BJ (cell line): ENCODE results near the gene EVI5. TPM values are rescaled to one million over a fixed set of nuclear protein-coding genes. Genes with fewer than 3 reads are reported as not detected.

ENCODE experiments used
- CTCF ChIA-PET: fragments of 350-600 bp; formaldehyde crosslinking; extraction: SDS; loops from one replicate; lab custom pipeline; 2021; ENCODE audit warnings: antibody characterized with exemption, inconsistent platforms; lab: Yijun Ruan, JAX
- POLR2A ChIA-PET: fragments of 300-600 bp; sonication (Branson Sonifier 250); formaldehyde crosslinking; extraction: SDS; loops from one replicate; lab custom pipeline; 2021; ENCODE audit warnings: antibody characterized with exemption; lab: Charles Lee
- DNase-seq: peaks from one replicate; pipeline ENCODE4 v3.0.0-alpha.2; 2011; ENCODE audit warnings: low read depth
- H3K27me3 ChIP-seq: 2 replicates; pipeline ENCODE4 v1.6.0; 2011; ENCODE audit warnings: low read length; ENCODE audit not compliant: control insufficient read depth, insufficient read depth
- H3K36me3 ChIP-seq: 2 replicates; pipeline ENCODE4 v1.5.1; 2011; ENCODE audit warnings: low read length; ENCODE audit not compliant: control insufficient read depth, insufficient read depth
- H3K4me3 ChIP-seq: 2 replicates; pipeline ENCODE4 v1.5.1; 2011; ENCODE audit warnings: low read depth, mild to moderate bottlenecking, control low read depth, low read length
- polyA plus RNA-seq: library from polyadenylated mRNA; depleted of rRNA; stranded (reverse); fragments of >200 nt; gene quantifications from 2 replicates; pipeline ENCODE4 v1.2.3, GENCODE V29; 2011
- TF ChIP-seq, protein P1 (sequence below): IDR thresholded peaks from 2 replicates; pipeline ENCODE4 v1.5.1; 2011; ENCODE audit warnings: low read depth, mild to moderate bottlenecking, control low read depth, inconsistent platforms, low read length, moderate library complexity; ENCODE audit not compliant: insufficient read depth

EVI5 gene
- polyA plus RNA-seq, 1 experiment = 8.6 TPM

DNA sequence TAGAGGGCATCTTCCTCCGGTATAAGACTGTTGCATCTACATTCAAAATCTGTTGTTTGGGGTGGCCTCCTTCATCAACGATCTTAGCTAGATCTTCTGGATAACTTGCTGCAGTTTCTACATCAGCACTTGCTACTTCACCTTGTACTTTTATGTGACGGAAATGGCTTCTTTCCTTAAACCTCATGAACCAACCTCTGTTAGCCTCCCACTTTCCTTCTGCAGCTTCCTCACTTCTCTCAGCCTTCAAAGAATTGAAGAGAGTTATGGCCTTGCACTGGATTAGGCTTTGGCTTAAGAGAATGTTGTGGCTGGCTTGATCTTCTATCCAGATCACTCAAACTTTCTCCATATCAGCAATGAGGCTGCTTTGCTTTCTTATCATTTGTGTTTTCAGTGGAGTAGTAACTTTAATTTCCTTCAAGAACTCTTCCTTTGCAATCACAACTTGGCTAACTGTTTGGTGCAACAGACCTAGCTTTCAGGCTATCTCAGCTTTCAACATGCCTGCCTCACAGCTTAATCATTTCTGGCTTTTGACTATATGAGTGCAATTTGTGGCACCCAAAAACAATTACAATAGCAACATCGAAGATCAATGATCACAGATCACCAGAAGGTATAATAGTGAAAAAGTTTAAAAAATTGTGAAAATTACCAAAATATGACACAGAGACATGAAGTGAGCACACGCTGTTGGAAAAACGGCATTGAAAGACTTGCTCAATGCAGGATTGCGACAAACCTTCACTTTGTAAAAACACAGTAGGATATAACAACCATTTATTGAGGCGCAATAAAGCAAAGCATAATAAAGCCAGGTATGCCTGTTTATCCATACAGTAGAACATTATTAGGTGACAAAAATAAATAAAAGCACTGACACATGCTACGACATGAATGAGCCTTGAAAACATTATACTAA, 241.5 kb downstream of the EVI5 start:
- ChIA-PET CTCF (no interaction called here), POLR2A (no interaction called here)
- no peak for DNase-seq
- H3K4me3 ChIP-seq = no peak overlapping the region
- H3K36me3 ChIP-seq = no peaks in the 10 kb centered on the region
- TF ChIP-seq, protein P1, sequence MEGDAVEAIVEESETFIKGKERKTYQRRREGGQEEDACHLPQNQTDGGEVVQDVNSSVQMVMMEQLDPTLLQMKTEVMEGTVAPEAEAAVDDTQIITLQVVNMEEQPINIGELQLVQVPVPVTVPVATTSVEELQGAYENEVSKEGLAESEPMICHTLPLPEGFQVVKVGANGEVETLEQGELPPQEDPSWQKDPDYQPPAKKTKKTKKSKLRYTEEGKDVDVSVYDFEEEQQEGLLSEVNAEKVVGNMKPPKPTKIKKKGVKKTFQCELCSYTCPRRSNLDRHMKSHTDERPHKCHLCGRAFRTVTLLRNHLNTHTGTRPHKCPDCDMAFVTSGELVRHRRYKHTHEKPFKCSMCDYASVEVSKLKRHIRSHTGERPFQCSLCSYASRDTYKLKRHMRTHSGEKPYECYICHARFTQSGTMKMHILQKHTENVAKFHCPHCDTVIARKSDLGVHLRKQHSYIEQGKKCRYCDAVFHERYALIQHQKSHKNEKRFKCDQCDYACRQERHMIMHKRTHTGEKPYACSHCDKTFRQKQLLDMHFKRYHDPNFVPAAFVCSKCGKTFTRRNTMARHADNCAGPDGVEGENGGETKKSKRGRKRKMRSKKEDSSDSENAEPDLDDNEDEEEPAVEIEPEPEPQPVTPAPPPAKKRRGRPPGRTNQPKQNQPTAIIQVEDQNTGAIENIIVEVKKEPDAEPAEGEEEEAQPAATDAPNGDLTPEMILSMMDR = no peak
- no peaks in the 10 kb centered on the region for H3K27me3 ChIP-seq

GRCh38 chr1:92538413-92539061, 246.4 kb downstream of the EVI5 start:
- ChIA-PET POLR2A (no interaction called here), CTCF (no interaction called here)
- H3K4me3 ChIP-seq = no peak overlapping the region
- H3K27me3 ChIP-seq = no peaks in the 10 kb centered on the region
- TF ChIP-seq, protein P1 = no peak
- no peak for DNase-seq
- no peaks in the 10 kb centered on the region for H3K36me3 ChIP-seq

DNA sequence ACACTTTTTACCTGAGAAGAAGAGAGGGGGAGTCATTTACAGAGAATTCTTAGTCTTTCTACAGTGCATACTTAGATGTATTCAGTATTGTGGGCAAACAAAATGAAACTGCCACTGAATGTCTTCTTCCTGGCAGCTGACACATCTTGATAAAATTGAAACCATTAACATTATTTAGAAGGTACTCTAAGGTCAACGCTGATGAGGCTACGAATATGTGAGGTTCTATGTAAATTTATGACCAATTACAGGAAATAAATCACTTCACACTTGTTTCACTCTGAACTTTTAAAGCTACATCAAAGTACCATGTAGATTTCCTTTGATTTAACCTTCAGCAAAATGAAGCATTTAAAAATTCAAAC, 246.9 kb downstream of the EVI5 start:
- TF ChIP-seq, protein P1 = no peak
- Histone ChIP-seq H3K4me3 (no peak overlapping the region), H3K36me3 (no peaks in the 10 kb centered on the region), H3K27me3 (no peaks in the 10 kb centered on the region)
- DNase-seq = no peak
- CTCF ChIA-PET = no interaction called here
- POLR2A ChIA-PET = no interaction called here

DNA sequence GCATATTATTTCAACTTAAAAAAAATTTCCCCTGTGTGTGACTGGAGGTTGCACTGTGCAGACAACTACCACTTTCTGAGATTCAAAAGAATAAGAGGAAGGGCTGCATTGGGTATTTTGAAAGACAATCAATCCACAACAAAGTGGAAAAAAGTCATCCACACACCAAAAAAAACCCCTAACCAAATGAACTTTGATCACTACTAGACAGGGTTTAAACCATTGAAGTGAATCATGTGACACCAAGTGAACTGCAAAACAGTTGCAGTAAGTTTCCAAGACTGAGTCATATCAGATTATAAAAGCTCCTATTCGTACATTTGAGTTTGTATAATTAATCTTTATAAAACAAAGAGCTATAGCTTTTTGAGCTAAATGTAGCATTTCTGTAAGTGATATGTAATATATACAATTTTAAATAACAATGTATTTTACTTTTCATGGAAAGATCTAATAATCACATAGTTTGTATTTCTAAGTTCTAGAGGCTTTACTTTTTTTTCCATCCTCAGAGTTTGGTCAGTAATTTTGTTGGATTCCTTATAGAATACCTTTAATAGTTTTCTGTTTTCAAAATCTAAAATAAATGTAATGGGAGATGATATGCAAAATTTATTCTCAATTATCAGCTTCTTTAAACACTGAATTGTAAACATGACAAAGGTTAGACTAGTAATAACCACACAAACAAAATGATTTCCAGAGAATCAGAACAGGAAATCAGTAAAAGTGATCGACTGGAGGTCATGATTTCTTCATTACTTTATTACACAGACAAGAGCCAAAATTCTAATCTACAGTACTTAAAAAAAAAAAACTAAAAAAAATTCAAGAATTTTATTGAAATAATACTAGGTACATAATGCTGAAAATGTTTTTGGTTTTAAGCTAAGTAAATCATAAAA, 247.7 kb downstream of the EVI5 start:
- Histone ChIP-seq H3K27me3 (no peaks in the 10 kb centered on the region), H3K36me3 (no peaks in the 10 kb centered on the region), H3K4me3 (no peak overlapping the region)
- TF ChIP-seq, protein P1 = no peak
- ChIA-PET CTCF (no interaction called here), POLR2A (no interaction called here)
- DNase-seq = no peak
